Mucosa of descending colon (tissue), 3 donors: ENCODE results near the gene CREB3L1. TPM values are rescaled to one million over a fixed set of nuclear protein-coding genes. Genes with fewer than 3 reads are reported as not detected.

Experiments used
- ATAC-seq: fragments of 200-7000 bp; cut with Tn5 transposase; one replicate; pipeline ENCODE4 v1.9.1; 2020; ENCODE audit warnings: mild to moderate bottlenecking, moderate library complexity
- DNase-seq, 3 donors: peaks; one replicate each; pipeline ENCODE4 v3.0.0-alpha.2; 2020
- H3K36me3 ChIP-seq: fragments of 200-600 bp; one replicate; pipeline ENCODE4 v1.8.0; 2021; ENCODE audit warnings: low read depth, mild to moderate bottlenecking
- H3K4me1 ChIP-seq: fragments of 200-600 bp; one replicate; pipeline ENCODE4 v1.8.0; 2021; ENCODE audit warnings: low read depth, mild to moderate bottlenecking
- H3K4me3 ChIP-seq: fragments of 200-600 bp; one replicate; pipeline ENCODE4 v1.8.0; 2021; ENCODE audit warnings: mild to moderate bottlenecking
- H3K9me3 ChIP-seq: fragments of 200-600 bp; one replicate; pipeline ENCODE4 v1.8.0; 2021; ENCODE audit warnings: mild to moderate bottlenecking
- intact Hi-C, 2 donors: fragments of 100-400 bp; cut with DNase I in 1 of 2; cut with micrococcal nuclease in 1 of 2; formaldehyde crosslinking; loops; one replicate each; pipeline versions ENCODE4 v1.11.0 to v1.11.1; 2022; cut with DNase I, micrococcal nuclease
- total RNA-seq, 3 donors: library from RNA; stranded (reverse); fragmentation: NEBNext Ultra II Directional in 2 of 3; extraction: Animal tissue kit (Norgen Biotek cat#: 25700) in 2 of 3; gene quantifications; one replicate each; pipeline versions ENCODE4 v1.2.1 to v1.2.4, GENCODE V29; 2021 to 2023
- TF ChIP-seq, protein P1 (sequence below): fragments of 200-600 bp; IDR thresholded peaks from one replicate; pipeline ENCODE4 v1.8.0; 2022; ENCODE audit warnings: antibody characterized with exemption, mild to moderate bottlenecking
- donor health status: DM: no; HTN: no; CAD: no; lungs with moderate emphysema.
- donor health status: DM: no; HTN: no; CAD: no.
- donor health status: DM: no; HTN: yes; CAD: no.

CREB3L1 gene
- total RNA-seq, 3 donors from 2014 or later = 52.7 to 140 (median 108) TPM

DNA sequence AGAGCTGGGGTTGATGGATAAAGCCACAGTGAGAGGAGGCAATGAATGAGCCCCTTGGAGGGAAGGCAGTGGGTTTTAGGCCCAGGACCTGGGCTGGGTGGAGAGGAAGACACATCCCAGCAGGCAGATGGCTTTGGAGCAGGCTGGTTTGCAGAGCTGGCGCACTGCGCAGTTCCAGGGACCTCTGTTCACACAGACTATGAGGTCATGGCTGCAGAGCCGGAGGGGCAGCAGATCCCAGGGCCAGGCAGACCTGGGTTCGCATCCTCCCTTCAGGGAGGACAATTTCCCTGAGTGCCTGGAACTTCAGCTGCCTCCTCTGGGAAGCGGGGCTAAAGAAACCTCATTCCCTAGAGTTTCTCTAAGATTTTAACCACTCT lies 41.6 kb downstream of the CREB3L1 start:
- ATAC-seq (no peak), DNase-seq (no peak)
- H3K4me1 ChIP-seq = peaks cover 7% of the 10 kb centered on the region
- no peaks in the 10 kb centered on the region for H3K9me3 ChIP-seq
- TF ChIP-seq, protein P1, sequence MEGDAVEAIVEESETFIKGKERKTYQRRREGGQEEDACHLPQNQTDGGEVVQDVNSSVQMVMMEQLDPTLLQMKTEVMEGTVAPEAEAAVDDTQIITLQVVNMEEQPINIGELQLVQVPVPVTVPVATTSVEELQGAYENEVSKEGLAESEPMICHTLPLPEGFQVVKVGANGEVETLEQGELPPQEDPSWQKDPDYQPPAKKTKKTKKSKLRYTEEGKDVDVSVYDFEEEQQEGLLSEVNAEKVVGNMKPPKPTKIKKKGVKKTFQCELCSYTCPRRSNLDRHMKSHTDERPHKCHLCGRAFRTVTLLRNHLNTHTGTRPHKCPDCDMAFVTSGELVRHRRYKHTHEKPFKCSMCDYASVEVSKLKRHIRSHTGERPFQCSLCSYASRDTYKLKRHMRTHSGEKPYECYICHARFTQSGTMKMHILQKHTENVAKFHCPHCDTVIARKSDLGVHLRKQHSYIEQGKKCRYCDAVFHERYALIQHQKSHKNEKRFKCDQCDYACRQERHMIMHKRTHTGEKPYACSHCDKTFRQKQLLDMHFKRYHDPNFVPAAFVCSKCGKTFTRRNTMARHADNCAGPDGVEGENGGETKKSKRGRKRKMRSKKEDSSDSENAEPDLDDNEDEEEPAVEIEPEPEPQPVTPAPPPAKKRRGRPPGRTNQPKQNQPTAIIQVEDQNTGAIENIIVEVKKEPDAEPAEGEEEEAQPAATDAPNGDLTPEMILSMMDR = no peak
- intact Hi-C loops = no loop called here
- H3K36me3 ChIP-seq = no peaks in the 10 kb centered on the region
- H3K4me3 ChIP-seq = no peak overlapping the region

DNA sequence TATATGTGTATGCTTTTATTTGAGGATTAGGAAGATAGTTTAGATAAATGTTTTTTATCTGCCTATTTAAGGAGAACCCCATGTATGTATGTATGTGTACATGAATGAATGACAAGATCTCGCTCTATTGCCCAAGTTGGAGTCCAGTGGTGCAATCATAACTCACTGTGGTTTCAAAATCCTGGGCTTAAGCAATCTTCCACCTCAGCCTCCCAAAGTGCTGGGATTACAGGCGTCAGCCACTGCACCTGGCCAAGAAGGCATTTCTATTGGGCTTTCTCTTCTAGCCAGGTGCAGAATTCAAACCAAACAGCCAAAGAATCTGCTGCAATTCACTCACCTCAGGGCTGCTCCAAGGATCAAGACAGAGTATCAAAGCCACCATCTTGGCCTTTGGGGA lies 44.3 kb downstream of the CREB3L1 start:
- TF ChIP-seq, protein P1 = no peak
- H3K4me3 ChIP-seq = no peak overlapping the region
- H3K9me3 ChIP-seq = no peaks in the 10 kb centered on the region
- DNase-seq (no peak), ATAC-seq (no peak)
- no peaks in the 10 kb centered on the region for H3K4me1 ChIP-seq
- intact Hi-C loops = no loop called here
- no peaks in the 10 kb centered on the region for H3K36me3 ChIP-seq

DNA sequence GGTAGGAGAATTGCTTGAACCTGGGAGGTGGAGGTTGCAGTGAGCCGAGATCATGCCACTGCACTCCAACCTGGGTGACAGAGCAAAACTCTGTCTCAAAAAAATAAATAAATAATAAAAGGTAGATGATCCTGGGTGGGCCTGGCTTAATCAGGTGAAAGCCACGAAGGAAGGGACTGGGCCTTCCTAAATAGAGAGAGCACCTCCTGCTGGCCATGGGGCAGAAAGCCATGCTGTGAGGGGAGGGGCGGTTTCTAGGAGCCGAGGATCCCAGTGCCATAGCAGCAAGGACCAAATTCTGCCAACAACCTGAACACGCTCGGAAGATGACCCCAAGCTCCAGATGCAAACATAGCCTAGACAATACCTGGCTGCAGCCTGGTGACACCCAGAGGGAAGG lies 45.3 kb downstream of the CREB3L1 start:
- H3K4me3 ChIP-seq = no peak overlapping the region
- ATAC-seq (peak; percentile 60), DNase-seq (peak in 2 of 3 donors; percentile 51 to 53)
- H3K9me3 ChIP-seq = no peaks in the 10 kb centered on the region
- TF ChIP-seq, protein P1 = no peak
- intact Hi-C loops = no loop called here
- H3K4me1 ChIP-seq = no peaks in the 10 kb centered on the region
- no peaks in the 10 kb centered on the region for H3K36me3 ChIP-seq

DNA sequence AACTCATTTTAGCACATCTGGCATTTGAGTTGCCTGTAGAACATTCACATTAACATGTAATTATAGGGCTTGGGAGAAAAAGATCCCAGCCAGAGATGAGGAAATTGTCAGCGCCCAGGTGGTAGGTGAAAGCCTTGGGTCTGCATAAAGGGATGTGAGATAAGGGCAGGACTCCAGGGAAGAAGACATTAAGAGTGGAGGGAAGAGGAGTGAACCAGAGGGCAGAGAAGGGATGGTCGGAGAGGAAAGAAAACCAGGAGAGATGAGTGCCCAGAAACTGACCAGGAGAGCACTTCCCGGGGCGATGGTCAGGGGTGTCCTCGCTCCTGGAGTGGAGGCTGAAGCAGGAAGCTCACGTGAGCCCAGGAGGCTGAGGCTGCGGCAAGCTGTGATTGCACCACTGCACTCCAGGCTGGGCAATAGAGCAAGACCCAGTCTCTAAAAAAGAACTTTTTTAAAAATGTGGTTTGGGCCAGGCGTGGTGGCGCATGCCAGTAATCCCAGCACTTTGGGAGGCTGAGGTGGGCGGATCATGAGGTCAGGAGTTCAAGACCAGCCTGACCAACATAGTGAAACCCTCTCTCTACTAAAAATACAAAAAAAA lies 49.5 kb downstream of the CREB3L1 start:
- intact Hi-C loops = no loop called here

DNA sequence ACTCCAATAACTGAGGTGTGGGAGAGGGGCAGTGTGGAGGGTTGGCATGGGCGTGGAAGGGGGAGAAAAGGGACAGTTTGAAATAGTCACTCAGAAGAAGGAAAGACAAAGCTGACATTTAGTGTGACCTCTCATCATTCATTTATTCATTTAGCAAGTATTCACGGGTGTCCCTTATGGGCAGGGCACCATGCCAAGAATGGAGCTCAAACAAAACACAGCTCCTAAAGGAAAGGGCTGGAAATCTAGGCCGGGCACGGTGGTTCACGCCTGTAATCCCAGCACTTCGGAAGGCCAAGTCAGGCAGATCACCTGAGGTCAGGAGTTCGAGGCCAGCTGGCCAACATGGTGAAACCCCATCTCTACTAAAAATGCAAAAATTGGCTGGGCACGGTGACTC lies 50.4 kb downstream of the CREB3L1 start:
- DNase-seq (no peak), ATAC-seq (no peak)
- Histone ChIP-seq H3K4me1 (peaks cover 5% of the 10 kb centered on the region), H3K9me3 (no peaks in the 10 kb centered on the region), H3K36me3 (no peaks in the 10 kb centered on the region), H3K4me3 (no peak overlapping the region)
- intact Hi-C loops = no loop called here
- TF ChIP-seq, protein P1 = no peak

More for the DNA sequence above, 49.5 kb downstream of the CREB3L1 start:
- DNase-seq = no peak
- H3K4me3 ChIP-seq = no peak overlapping the region
- H3K36me3 ChIP-seq = no peaks in the 10 kb centered on the region
- no peak for ATAC-seq
- H3K4me1 ChIP-seq = no peaks in the 10 kb centered on the region
- no peaks in the 10 kb centered on the region for H3K9me3 ChIP-seq
- TF ChIP-seq, protein P1 = no peak

DNA sequence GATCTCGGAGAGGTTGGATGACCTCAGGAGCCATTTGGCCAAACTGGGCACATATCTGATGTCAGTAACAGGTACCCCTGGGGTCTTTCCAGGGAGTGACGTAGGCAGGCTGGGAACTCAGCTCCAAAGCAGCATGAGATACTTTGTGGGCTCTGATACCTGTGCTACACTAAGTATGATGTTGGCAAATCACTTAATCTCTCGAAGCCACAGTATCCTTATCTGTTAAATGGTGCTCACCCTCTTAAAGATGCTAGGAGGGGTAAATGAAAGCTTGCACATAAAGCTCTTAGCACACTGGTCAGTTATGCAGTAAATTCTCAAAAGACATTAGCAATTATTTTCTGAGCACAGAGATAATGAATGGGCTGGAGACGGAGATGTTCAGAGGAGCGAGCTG lies 52.7 kb downstream of the CREB3L1 start:
- H3K4me3 ChIP-seq = no peak overlapping the region
- no peaks in the 10 kb centered on the region for H3K36me3 ChIP-seq
- no peaks in the 10 kb centered on the region for H3K9me3 ChIP-seq
- peaks cover 14% of the 10 kb centered on the region for H3K4me1 ChIP-seq
- DNase-seq (no peak), ATAC-seq (no peak)
- TF ChIP-seq, protein P1 = no peak
- intact Hi-C loops = no loop called here
